ENCODE results near the gene SOX5.

DNA sequence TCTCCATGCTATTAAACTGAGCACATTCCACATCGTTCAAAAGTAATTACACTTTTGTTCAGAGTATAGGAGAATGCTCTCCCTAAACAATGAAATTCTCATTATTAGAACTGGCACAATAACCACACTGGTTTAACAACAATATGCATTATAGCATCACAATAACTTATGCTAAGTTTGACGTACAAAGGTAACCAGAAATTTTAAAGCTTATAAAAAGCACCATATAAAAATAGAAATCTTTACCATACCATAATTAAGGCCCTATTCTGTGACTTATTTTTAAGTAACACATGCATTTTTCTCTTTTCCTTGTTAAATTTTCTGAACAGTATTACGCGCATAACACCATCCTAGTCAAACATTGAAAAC, 60.4 kb downstream of the SOX5 start:
- TF ChIP-seq POLR2AphosphoS5 (IDR thresholded peaks at IDR 0.05; ENCODE audit: low read depth, low read length) (no peak), CTCF (IDR thresholded peaks at IDR 0.05 in 2 of 3, conservative IDR thresholded peaks at IDR 0.05 in 1 of 3; ENCODE audit: borderline replicate concordance in 1 of 3, insufficient read depth in 1 of 3, low read depth in 2 of 3, low read length in 2 of 3) (no peak), CBX3 (IDR thresholded peaks at IDR 0.05; ENCODE audit: low read depth) (no peak), POLR2A (IDR thresholded peaks at IDR 0.05; ENCODE audit: borderline replicate concordance, extremely low read depth, insufficient read depth, insufficient read length) (no peak), EGR1 (IDR thresholded peaks at IDR 0.05; ENCODE audit: low read depth) (no peak), SP1 (IDR thresholded peaks at IDR 0.05; ENCODE audit: low read depth) (no peak), TCF7L2 (IDR thresholded peaks at IDR 0.05; ENCODE audit: borderline replicate concordance, extremely low read depth, insufficient read depth, insufficient read length) (no peak)
- TF ChIP-seq, protein P1, sequence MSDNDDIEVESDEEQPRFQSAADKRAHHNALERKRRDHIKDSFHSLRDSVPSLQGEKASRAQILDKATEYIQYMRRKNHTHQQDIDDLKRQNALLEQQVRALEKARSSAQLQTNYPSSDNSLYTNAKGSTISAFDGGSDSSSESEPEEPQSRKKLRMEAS (IDR thresholded peaks at IDR 0.05): no peak
